Measurements from ENCODE around the gene ARHGAP21. TPM values are rescaled to one million over a fixed set of nuclear protein-coding genes. Genes with fewer than 3 reads are reported as not detected.

Gene ARHGAP21
- total RNA-seq, 1 experiment from 2014 or later: 70.1 TPM

DNA sequence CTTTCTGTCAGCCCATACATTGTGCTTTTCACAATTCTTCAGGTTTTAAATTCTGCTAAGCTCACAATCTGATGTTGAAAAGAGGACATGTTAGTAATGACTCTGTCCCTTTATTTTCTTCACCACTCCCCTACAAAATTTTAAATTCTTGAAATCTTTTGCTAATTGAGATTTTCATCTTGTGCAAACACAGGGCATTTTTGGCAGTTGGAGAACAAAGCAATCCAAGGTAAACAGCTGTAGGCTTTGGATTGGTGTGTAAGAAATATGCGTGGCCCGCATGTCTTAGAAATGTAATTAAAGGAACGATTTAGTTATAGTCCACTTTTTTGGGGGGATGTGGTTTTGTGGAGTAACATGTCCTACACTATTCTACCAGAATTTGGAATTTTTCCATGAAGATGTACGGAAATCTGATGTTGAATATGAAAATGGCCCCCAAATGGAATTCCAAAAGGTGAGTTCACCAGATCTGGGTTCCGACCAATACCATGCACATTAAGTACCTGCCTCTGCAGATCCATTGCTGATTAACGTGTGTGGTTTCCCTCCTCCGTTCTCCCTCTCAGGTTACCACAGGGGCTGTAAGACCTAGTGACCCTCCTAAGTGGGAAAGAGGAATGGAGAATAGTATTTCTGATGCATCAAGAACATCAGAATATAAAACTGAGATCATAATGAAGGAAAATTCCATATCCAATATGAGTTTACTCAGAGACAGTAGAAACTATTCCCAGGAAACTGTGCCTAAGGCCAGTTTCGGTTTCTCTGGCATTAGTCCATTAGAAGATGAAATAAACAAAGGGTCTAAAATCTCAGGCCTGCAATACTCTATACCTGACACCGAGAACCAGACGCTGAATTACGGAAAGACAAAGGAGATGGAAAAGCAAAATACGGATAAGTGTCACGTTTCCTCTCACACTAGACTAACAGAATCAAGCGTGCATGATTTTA is 181.1 kb downstream of the ARHGAP21 start:
- no peak for DNase-seq (ENCODE audit: low read depth)

DNA sequence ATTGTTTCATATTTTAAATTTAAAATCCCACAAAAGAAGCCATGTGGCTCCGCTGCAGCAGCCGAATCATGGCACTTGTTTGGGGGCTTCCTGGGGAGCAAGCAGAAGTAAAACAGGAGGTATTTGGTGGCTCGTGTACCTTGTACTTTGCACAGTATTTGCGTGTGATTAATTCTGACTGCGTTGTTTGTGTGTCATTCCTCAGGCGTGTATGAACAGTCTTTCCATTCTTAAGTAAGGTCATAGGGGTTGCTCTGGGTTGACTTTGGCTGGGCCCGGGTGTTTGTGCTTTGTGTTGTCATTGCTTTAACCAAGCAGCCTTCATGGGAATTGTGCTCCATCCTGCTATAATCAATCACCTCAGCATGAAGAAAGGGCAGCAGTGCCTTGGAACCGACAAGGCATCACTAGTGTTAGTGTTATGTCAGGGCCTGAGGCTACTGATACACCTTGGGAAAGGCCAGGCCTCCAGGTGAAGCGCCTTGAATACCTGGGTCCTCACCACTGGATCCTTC is 182.4 kb downstream of the ARHGAP21 start:
- no peak for DNase-seq (ENCODE audit: low read depth)

DNA sequence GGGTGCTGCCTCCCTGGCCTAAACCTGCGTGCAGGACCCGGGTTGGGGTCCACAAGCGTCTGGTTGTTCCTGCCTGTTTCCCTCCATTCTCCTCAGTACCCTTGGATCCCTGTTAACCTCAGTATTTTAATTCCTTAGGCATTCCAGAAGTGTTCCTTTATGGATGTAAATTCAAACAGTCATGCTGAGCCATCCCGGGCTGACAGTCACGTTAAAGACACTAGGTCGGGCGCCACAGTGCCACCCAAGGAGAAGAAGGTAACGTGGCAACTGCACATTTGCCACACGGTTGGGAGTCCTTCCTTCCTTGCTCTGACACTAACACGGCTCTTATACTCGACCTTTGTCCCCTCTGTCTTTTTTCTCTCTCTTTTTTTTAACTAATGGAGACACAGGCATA is 187.1 kb downstream of the ARHGAP21 start:
- no peak for DNase-seq (ENCODE audit: low read depth)

- no peak for DNase-seq (ENCODE audit: low read depth)
Observed at GRCh38 chr10:24533981-24534380, 189.7 kb downstream of the ARHGAP21 start.

Small RNAs within 50 kb of the gene (small RNA-seq; reads per million reads assigned to genes)
- not detected for gene RNA5SP305

Other genes starting within 250 kb of the ARHGAP21 start
- 0.30 TPM in 1 of 2 replicates, not detected in the other for gene PRTFDC1, start 228.7 kb upstream of the ARHGAP21 start, total RNA-seq (2014; rRNA removed; shearing (Covaris generic))

All from HT1080 (cell line).